CD4-positive, alpha-beta T cell treated with Interleukin-15 for 4 hours (primary cell): ENCODE results near the gene CYB561A3.

Experiments used
- DNase-seq: peaks from one replicate; pipeline ENCODE4 v3.0.0-alpha.2; 2020; ENCODE audit warnings: low spot score

Gene CYB561A3

DNA sequence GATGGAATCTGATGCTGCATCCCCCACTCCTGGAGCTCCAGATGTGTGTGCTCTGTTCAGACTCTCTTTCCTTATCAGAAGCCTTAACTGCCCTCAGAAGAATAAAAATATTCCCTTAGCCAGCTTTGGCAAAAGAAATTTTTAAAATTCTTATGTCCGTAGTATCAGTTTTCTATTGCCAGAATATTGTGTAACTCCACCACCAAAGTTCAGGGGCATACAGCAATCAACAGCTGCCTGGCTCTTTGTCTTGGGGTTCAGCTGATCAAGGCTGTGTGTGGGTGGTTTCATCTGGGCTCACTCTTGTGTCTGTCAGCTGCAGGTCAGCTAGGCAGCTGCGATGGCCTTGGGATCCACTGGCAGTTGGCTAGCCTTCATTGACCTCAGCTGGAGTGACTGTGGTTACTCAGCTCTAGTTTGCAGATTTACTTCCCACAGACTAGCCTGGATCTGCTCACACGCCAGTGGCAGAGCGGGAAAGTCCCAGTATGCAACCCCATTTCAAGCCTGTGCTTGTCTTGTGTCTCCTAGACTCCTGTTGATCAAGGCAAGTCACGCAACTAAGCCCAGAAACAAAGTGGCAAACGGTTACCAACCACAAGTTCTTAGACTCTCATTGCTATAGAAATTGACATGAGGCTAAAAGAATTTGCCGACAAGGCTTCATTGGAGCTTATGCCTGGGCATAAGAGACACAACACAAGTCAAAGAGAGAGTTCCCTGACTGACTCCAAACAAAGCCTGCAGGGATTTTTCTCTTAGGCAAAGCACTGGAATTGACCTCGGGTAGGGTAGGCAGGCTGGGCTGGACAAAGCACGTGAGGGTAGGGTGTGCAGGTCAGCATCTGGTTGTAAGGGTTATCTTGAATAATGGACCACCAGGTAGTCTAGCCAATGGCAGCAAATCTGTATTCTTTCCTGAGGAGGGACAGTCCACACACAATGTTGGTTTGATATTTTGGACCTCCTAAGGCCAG, 8.0 kb upstream of the CYB561A3 start:
- no peak for DNase-seq

DNA sequence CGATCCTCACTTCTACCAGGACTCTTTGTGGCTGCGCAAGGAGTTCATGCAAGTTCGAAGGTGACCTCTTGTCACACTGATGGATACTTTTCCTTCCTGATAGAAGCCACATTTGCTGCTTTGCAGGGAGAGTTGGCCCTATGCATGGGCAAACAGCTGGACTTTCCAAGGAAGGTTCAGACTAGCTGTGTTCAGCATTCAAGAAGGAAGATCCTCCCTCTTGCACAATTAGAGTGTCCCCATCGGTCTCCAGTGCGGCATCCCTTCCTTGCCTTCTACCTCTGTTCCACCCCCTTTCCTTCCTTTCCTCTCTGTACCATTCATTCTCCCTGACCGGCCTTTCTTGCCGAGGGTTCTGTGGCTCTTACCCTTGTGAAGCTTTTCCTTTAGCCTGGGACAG, 7.0 kb upstream of the CYB561A3 start:
- no peak for DNase-seq

DNA sequence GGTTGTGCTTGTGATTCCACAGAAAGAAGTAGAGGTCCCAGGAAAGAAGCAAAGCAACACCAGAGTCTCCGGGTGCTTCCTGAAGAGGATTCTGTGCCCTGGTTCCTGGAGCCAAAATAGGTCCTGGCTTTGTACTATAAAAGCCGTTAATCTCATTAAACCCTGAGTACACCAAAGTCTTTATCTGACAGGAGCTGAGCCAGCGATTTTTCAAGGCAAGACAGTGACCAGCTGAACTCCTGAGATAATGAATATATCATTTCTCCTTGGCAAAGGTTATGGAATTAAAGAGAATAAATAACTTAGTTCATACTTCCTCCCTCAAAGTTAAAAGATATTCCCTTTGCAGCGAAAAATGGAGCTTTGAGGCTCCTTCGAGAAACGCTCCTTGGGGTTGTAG, 5.7 kb upstream of the CYB561A3 start:
- no peak for DNase-seq

DNA sequence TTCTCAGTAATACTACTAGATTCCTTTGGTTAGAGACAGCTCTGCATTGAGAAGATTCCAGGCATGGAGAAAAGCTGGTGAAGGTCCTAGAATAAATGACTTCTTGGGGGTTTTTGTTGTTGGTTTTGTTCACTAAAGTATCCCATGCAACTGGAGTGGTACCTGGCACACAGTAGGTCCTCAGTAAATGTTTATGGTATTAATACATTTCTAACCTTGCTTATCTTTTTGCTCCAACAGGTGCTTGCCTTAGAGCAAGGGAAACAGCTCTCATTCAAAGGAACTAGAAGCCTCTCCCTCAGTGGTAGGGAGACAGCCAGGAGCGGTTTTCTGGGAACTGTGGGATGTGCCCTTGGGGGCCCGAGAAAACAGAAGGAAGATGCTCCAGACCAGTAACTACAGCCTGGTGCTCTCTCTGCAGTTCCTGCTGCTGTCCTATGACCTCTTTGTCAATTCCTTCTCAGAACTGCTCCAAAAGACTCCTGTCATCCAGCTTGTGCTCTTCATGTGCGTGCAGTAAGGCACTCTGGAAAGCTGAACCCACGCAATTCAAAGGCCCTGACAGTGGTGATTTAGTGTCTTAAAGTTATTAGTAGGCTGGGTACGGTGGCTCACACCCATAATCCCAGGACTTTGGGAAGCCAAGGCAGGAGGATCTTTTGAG, 2.5 kb upstream of the CYB561A3 start:
- DNase-seq: no peak

DNA sequence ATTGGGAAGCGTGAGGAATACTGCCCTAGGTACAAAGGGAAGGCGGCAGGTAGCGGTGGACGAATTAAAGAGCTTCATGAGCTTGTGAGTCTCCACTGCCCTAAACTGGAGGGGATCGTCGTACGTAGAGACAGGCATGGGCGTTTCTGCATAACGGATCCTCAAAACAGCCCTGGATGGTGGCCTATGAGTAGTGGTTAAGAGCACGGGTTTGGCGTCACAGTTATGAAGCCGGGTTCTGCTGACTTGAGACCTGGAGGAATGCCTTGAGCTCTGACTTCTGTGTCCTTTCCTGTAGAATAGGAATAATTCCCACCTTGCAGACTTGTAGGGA, 827 bp upstream of the CYB561A3 start:
- DNase-seq: peak; percentile 23

DNA sequence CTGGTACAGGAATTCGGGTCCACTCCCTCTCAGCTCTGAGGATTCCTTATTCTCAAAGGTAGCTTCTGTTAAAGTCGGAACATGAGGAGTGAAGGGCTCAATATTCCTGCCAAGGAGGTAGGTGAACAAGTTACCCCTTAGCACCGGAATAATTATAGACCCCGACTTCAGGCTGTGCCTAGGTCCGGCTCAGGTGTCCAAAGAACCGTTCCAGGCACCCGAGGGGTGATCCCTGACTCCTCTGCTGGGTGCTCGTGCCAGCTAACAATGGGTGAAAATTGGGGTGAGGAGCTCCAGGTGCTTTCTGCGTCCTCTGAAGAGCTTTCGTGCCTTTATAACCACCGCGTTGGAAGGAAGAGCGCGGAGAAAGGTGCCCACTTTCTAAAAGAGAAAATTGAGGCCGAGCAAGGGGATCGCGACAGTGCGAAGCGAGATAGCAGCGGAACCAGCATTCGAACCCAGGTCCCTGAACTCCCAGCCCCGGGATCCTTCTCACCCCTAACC, 393 bp downstream of the CYB561A3 start:
- no peak for DNase-seq

DNA sequence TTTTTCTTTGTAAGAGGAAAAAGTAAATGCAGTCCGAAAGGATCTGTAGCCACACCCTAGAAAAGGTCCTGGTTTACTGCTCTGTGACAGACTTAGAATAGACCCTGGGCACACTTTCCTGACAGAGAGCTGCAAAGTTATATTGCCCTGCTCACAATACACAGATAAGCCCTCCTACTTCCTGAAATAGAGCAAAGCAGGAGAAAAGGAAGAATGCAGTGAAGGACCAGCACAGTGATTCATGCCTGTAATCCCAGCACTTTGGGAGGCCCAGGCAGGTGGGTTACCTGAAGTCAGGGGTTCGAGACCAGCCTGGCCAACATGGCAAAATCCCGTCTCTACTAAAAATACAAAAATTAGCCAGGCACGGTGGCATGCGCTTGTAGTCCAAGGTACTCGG, 2.2 kb downstream of the CYB561A3 start:
- no peak for DNase-seq

DNA sequence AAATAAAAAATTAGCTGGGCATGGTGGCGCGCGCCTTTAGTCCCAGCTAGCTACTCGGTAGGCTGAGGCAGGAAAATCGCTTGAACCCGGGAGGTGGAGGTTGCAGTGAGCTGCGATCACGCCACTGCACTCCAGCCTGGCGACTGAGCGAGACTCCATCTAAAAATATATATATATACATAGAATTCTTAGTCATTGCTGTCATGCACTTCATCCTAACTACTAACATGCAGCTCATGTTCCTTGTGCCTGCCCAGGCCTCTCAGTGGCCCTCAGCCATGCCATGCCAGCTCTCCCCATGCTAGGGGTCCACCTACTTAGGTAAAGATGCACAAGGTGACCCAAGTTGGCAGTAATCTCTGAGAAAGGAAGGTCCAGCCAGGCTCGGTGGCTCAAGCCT, 3.1 kb downstream of the CYB561A3 start:
- DNase-seq: no peak

DNA sequence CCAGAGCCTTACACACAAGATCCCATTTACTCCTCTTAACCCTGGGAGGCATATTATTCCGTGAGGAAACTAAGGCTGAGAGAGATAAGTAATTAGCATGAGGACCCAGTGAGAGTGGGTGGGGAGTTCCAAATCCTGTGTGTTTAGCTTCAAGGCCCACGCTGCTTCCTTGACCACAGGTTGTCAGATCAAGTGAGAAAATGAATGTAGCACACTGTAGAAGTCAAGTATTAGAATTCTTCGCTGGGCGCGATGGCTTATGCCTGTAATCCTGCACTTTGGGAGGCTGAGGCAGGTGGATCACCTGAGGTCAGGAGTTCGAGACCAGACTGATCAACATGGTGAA, 3.8 kb downstream of the CYB561A3 start:
- no peak for DNase-seq

DNA sequence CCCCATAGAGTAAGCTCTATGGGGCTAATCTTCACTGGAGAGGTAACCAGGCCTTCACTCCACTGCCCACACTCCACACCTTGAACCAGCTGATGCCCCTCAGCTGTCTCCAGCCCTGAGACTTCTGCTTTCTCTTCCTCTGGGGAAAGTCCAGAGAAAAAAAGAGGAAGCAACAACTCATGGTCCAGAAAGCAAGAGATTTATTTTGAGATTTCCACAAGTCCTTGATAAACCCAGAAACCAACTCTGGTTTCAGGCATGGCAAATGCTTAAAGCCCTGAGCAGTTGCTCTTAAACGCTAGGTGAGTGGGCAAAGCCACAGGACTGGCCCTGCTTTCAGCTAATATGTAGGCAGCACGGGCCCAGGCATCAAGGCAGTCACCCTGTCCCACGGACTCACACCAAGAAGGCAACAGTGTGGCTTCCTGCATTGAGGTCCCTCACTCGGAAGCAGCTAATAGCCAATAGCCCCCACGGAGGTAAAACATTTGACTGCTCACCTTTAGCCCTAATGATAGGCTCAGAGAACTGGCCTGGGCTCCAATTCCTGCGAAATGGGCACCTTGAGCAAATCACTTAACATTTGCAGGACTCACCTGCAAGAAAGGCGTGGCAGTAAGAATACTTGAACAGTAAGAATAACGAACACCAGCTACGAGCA, 4.3 kb downstream of the CYB561A3 start:
- DNase-seq: peak; percentile 11

DNA sequence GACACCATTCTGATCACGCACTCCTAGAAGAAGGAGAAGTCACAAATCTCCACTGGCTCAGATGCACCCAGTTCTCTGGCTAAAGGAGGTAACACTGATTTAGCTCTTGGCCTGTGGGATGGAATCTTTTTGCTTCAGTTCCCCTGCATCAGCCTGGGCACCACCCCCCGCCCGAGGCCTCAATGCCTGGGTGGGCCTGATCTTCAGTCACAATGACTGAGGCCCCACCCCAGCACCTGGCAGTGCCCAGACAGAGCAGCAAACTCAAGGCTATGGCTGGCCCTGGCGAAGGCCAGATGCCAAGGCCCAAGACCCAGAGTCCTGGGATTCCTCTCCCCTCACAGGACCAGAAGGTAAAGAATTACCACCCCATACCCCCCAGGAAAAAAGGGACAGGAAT, 5.0 kb downstream of the CYB561A3 start:
- DNase-seq: no peak

DNA sequence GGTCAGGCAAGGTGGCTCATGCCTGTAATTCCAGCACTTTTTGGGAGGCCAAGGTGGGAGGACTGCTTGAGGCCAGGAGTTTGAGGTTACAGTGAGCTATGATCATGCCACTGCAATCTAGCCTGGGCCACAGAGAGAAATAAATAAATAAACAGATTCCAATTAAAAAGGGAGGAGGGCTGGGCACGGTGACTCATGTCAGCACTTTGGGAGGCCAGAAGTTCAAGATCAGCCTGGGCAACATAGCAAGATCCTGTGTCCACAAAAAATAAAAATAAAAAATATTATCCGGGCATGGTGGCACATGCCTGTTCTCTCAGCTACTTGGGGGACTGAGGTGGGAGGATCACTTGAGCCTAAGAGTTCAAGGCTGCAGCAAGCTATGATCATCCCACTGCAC, 7.5 kb downstream of the CYB561A3 start:
- no peak for DNase-seq

DNA sequence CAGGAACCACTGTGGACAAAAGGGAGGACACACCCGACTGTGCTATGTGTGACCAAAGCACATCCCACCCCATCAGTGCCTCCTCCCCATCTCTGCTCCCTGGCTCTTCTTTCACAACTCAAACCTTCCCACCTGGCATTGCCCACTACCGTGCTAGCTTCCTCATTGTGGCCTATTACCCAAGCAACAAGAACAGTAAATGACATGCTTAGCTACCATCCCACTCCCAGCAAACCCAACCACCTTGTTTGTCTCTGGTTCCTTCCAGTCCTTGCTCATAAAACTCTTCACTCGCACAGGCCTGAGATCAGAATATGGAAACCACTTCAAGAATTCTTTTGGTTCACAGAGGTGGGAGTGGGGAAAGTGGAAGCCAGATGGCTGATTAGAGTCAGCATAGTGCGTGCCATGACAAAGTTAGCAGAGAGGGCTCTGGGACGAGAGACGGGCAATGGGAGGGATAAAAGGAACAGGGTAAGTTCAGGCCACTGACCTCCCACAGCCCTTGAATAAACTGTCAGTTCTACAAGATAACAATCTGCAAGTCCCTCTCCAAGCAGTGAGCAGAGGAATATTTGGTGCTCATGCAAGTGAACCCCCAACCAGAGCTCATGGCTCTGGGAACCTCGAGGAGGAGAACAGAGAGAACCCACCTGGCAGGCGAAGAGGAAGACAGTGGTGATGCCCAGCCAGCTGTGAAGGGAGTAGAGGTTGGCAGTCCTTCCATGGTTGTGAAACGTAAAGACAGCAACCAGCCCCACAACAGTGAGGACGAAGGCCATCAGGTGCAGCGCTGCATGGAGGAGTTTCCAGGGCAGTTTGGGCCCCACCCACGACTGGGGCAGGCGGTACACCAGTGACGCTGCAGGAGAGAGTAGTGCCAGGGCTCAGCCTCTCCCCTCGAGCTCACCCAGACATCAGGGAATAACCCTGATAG, 8.3 kb downstream of the CYB561A3 start:
- DNase-seq: no peak

DNA sequence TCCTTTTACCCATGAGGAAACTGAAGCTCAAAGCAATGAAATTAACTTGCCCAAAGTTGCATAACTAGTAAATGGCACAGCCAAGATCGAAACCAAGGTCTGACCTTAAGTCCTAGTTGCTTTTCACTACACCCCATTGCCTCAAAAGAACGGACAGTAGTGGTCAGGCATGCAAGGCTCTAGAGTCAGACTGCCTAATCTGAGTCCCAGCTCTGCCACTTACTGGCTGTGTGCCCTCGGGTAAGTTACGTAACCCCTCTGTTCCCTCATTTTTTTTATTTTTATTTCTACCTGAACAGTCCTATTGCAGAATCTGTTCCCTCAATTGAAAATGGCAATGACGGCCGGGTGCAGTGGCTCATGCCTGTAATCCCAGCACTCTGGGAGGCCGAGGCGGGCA, 9.6 kb downstream of the CYB561A3 start:
- no peak for DNase-seq

DNA sequence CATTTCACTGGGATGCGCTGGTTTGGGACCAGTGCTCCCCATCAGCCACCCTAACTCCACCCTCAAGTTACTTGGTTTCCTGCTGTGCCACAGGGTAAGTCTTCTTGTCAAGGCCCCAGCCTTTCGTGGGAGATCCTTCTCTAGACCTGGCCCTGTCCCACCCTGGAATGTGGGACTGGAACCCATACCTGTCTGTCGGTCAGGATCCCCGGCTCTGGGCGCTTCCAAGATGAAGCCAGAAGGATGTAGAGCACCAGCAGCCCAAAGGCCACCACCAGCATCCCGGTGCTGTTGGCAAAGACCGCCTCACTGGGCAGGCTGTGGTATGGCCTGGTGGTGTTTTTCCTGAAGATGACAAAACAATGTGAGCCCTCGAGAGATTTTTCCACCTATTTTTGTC, 10.9 kb downstream of the CYB561A3 start:
- DNase-seq: no peak

DNA sequence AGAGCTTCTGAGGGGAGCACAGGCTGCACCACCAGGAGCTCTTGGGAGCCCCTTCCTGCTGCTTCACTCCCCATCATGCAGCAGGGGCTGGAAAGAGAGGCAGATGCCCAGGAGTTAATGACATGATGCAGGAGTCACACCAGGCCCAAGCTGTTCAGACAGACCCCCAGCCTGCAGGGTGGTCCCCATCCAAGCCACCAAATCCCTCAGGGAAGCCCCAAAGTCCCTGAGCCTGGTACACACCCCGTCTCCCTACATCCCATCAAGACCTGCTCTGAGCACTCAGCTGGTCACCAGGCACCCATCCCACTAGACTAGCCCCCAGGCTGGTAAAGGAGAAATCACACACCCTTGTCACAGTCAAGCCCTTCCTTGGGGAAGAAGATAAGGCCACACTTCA, 11.3 kb downstream of the CYB561A3 start:
- DNase-seq: no peak

DNA sequence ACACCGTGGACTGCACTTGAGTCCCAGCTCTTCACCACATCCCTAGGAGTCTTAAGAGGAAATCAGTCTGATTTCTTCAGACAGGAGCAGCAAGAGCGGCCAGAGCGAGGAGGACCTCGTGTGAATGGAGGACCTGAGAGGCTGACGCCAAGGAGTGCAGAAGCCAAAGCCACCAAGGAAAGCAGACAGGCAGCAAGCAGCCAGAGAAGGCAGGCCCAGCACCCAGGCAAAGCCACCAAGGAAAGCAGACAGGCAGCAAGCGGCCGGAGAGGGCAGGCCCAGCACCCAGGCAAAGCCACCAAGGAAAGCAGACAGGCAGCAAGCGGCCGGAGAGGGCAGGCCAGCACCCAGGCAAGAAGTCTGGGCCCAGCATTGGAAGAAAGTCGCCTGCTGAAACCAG, 11.8 kb downstream of the CYB561A3 start:
- DNase-seq: no peak

DNA sequence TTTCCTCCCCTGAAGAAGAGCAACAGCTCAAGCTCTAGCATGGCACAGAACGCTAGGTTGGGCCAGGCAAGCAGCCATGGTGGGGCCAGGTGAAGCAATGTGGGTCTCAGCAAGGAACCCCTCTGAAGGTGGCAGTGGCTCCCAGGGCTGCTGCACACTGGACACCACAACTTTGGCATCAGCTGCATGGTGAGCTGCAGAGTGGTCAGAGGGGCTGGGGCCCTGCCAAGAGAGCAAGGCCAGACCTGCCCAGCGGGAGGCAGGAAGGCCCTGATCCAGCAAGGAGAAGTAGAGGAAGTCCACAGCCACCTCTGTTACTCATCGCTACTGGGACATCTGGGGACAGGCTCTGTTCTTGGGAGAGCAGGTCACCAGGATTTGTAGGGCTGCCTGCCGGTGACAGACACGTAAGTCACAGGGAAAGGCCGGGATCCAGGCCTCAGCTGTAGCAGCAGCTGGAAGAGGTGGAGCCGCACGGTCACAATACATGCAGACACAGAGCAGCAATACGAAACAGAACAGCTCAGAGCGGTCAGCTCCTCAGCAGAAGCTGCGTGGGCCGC, 12.4 kb downstream of the CYB561A3 start:
- DNase-seq: no peak

DNA sequence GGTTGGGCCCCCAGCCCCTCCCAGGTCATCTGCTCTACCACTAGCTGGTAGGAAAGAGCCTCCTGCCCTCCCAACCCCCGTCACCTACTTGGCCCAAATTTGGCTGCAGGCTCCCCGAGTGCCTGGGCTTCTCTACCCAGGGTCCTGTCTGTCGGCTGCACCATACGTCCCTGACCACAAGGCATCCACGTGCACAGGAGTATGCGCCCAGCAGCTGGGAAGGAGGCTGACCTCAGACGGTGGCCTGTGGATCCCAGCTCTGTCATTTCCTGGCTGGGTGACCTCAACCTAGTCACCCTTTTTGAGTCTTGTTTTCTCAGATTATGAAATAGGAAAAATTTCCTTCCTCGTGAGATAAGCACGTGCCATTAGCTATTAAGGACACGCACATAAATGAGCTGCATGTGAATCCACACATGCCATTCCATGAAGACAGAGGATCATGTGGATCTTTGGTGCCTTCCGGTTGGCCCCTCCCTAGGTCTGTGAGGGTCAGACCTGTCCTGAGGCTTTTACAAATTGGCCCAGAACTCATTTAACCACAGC, 13.7 kb downstream of the CYB561A3 start:
- DNase-seq: no peak

DNA sequence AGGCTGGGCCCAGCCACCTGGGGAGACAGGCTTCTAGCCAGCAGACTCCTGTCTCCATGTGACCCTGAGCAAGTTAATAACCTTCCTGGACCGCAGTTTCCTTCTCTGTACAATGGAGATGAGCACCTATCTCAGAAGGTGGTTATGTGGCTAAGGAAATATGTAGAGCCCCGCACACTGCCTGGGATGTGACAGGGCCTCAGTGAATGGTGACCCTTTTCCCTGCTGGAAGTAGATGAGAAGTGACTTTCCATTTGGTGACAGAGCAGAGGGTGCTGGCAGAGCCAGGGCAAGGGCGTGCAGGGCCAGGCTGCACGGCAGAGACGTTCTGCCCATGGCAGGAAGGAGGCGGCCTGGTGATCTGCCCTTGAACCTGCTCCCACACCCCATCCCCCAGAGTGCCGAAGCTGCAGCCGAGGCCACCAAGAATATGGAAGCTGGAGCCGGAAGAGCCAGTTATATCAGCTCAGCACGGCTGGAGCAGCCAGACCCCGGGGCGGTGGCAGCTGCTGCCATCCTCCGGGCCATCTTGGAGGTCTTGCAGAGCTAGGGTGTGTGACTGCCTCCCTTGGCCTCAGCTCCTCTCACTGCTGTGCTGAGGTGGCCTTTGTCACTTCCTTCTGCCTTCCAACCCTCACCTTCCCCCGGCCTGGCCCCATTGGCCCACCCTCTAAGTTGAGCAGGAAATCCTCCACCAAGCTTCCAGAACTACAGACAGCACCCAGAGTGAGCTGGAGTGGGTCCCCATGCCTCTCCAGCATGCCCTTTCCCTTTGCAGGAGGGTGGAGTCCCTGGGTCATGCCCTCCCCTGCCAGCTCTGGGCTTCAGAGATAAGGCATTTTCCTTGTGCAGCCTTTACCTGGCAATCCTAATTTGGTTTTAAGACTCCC, 15.5 kb downstream of the CYB561A3 start:
- DNase-seq: no peak
